Activated CD8-positive, alpha-beta memory T cell treated with anti-CD3 and anti-CD28 coated beads for 24 hours (primary cell): Measurements from ENCODE around the gene SLA2.

Source experiments
- DNase-seq: peaks from one replicate; pipeline ENCODE4 v3.0.0-alpha.2; 2020

The SLA2 gene

DNA sequence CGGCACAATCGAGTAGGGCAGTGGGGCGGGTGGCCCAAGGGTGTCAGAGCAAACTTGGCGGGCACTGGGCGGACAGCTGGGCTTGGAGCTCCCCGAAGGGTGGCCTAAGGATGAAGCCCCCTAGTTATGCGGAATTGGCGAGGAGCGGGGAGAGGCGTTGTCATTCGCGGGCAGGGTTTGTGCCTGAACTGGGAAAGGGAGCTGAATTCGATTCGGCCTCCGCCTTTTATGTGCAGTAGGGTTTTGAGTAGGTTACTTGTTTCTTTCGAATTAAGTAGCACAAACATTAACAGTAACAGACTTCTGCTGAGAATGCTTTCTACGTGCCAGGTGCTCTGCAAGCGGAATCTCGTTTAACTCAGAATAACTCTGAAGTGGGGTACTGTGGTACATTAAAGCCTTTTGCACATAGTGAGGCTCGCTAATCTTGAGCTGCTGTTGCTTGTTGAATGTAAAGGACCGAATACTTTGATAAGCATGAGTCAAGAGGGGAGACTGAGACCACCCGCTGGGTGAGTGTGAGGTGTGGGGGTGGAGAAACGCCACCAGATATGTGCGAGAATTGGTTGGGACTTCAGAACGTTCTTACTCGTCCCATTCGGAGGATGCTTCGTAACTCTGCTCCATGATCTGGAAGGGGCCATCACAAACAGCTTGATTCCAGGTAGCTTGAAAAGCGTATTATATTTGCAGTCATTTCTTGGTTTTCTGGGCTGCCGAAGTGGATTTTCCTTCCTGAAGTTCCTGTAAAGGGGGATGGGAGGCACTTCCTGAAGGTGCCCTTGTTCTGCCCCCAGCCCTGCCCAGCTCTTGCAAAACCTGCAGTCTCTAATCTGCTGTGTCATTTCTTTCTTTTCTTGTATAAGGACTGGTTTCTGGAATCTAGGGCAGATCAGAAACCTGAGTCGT is 39.6 kb downstream of the SLA2 start:
- no peak for DNase-seq

- peak; percentile 99 for DNase-seq
Observed at GRCh38 chr20:36605399-36606157, 40.4 kb downstream of the SLA2 start, which contains the start of gene RAB5IF. RAB5IF (plus strand) TSS chr20:36605779; CDS start chr20:36605952, 173 bp downstream.

DNA sequence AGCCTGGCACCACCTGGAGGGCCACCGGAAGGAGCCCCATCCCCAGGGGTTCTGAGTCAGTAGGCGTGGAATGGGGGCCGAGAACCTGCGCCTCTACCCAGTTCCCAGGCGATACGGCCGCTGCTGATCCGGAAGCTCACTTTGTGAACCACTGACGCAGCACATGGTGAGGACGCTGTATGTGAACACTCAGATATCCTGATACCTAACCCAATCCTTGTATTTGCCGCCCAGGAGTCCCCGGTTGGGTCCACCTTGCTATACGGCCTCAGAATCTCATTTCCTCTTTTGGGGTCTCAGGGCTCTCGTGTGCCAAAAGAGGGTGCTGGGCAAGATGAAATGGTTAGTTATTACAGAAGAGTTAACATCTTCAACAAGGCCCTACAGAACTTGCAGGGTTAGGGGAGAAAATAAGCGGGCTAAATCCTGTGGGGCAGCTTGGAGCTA is 41.0 kb downstream of the SLA2 start:
- no peak for DNase-seq

DNA sequence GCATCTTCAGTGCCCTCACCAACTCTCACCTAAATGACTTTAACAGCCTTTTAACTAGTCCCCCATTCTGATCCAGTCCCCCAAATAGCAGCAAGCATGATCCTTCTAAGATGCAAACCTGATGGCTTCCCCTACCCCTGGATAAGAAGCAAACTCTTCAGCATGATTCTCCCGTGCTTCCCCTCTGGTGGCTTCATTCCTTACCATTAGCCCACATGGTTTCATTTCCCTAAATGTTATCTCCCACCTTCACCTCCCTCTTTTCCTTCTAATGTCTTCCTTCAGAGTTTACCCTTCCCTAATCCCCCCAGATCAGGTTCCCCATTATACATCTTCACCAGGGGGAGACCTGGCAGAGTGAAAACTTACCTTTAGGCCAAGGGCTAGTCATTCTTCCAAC is 44.5 kb downstream of the SLA2 start:
- DNase-seq = no peak

DNA sequence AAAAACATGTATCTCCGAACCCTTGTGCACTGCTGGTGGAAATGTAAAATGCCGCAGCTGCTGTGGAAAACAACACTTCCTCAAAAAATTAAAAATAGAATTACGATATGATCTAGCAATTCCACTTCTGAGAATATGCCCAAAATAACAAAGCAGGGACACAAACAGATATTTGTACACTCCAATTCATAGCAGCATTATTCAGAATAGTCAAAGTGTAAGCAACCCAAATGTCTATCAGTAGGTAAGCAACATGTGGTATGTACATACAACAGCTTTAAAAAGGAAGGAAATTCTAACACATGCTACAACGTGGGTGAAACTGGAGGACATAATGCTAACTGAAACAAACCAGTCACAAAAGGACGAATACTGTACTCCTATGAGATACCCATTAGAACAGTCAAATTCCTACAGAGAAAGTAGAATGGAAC is 46.1 kb downstream of the SLA2 start:
- no peak for DNase-seq

- no peak for DNase-seq
Observed at GRCh38 chr20:36593347-36593929, 52.6 kb downstream of the SLA2 start.

GRCh38 chr20:36591854-36592641 is 53.9 kb downstream of the SLA2 start:
- DNase-seq = no peak

GRCh38 chr20:36591281-36591680 is 54.7 kb downstream of the SLA2 start:
- no peak for DNase-seq

- DNase-seq = no peak
Observed at GRCh38 chr20:36587388-36588070, 58.5 kb downstream of the SLA2 start.

GRCh38 chr20:36585410-36586125 is 60.4 kb downstream of the SLA2 start:
- no peak for DNase-seq

- DNase-seq = no peak
Observed at GRCh38 chr20:36584018-36584481, 61.9 kb downstream of the SLA2 start.

GRCh38 chr20:36582821-36583220 is 63.2 kb downstream of the SLA2 start:
- DNase-seq = no peak

GRCh38 chr20:36582322-36582721 is 63.7 kb downstream of the SLA2 start:
- DNase-seq = no peak

GRCh38 chr20:36579996-36580545 is 65.9 kb downstream of the SLA2 start:
- DNase-seq = no peak

GRCh38 chr20:36578356-36579041 is 67.5 kb downstream of the SLA2 start:
- DNase-seq = no peak

- DNase-seq = no peak
Observed at GRCh38 chr20:36576081-36576445, 69.9 kb downstream of the SLA2 start.

DNA sequence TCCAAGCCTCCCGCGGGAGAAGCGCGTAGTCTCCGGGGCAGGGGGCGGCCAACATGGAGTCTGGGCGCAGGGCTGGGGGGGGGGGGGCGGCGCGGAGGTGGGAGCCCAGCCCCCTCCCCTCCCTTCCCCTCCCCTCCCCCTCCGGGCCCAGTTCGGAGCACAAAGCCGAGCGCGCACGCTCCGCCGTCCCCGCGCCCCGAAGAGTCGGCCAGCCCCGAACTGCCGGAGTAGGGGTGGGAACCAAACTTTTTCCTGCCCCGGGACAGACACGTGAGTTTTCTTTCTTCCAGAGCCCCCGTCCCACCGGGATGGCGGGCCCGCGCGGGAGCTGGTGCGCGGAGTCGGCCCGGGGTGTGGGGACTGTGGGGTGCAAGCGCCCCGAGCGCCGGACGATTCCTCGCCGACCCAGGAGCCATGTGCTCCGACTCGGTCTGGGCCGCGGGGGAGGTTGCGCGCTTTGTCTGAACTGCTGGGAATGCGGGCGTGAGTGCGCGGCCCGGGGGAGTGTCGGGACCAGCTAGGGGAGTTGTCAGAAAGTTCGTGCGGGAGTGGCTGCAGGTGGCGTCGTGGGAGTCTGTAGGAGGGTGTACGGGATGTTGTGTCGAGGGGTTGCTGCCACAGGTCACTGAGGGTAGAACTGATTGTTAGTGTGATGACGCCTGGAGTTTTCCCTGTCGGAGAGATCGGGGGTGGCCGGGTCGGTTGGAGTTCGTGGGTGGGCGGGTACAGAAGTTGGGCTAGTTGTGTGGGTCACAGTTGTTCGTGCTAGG is 71.4 kb downstream of the SLA2 start:
- peak; percentile 83 for DNase-seq

DNA sequence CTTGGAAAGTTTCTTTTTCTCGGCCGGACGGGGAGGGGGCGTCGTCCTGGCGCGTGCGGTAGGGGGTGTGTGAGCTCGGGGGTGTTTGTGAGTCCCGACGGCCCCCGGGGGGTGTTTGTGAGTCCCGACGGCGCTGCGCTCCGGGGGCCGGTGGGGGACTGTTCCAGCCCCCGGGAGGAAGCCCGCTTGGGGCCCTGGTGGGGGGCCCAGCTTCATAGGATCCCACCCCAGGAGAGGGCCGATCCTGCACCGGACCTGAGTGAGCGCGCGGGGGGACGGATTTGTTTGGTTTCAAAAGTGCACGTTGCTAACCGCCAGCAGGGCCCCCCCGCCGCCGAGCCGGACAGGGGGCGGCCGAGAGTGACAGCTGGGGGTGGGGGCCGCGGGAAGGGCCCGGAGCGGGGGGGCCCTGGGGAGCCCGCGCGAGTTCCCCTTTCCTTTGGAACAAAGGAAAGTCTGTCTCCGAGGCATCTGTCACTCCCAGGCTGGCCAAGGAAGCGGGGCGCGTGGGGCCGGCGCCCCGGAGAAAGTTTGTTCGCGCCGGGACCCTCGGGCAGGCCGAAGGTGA is 72.1 kb downstream of the SLA2 start:
- peak; percentile 76 for DNase-seq
